GM18508 (cell line): ENCODE results near the gene CLEC1B.
"Not testable (repeated sequence)": the region's sequence is repeated elsewhere in the genome, so short reads cannot be mapped to it uniquely, and the experiment has no call there.

Source experiments
- ATAC-seq: cut with Tn5 transposase; IDR thresholded peaks from one replicate; pipeline ENCODE4 v1.9.1; 2021; ENCODE audit warnings: moderate number of reproducible peaks; ENCODE audit not compliant: insufficient read depth, unreplicated experiment

CLEC1B gene

GRCh38 chr12:9999016-9999415, at the start of gene CLEC1B:
CLEC1B (minus strand) TSS chr12:9999121; CDS start chr12:9999100, 21 bp downstream.
- no peak for ATAC-seq

GRCh38 chr12:10048526-10048925, 49.6 kb upstream of the CLEC1B start:
- ATAC-seq, result no peak

- no peak for ATAC-seq
These were observed 43.2 kb upstream of the CLEC1B start for GRCh38 chr12:10042167-10042566.

GRCh38 chr12:10033783-10034545, 35.0 kb upstream of the CLEC1B start:
- ATAC-seq, result no peak

- no peak for ATAC-seq
These were observed 32.9 kb upstream of the CLEC1B start for GRCh38 chr12:10031771-10032175.

GRCh38 chr12:10031321-10031720, 32.4 kb upstream of the CLEC1B start:
- ATAC-seq, result no peak

GRCh38 chr12:10030446-10030845, 31.5 kb upstream of the CLEC1B start, which contains the start of gene CLEC9A:
CLEC9A (plus strand) TSS chr12:10030682; CDS start chr12:10052688, 22,006 bp downstream.
- ATAC-seq, result no peak

GRCh38 chr12:10027721-10028120, 28.8 kb upstream of the CLEC1B start:
- ATAC-seq, result no peak

- no peak for ATAC-seq
These were observed 28.4 kb upstream of the CLEC1B start for GRCh38 chr12:10027311-10027710.

GRCh38 chr12:10026666-10027065, 27.7 kb upstream of the CLEC1B start:
- not testable (repeated sequence) for ATAC-seq

GRCh38 chr12:10025236-10025635, 26.3 kb upstream of the CLEC1B start:
- no peak for ATAC-seq

- ATAC-seq, result no peak
These were observed 22.4 kb upstream of the CLEC1B start for GRCh38 chr12:10021342-10021741.

GRCh38 chr12:10018386-10018785, 19.5 kb upstream of the CLEC1B start:
- ATAC-seq, result no peak

GRCh38 chr12:10016881-10017280, 18.0 kb upstream of the CLEC1B start:
- no peak for ATAC-seq

GRCh38 chr12:10015450-10015849, 16.5 kb upstream of the CLEC1B start:
- ATAC-seq, result no peak

GRCh38 chr12:10012630-10013330, 13.9 kb upstream of the CLEC1B start:
- ATAC-seq, result no peak

GRCh38 chr12:10001171-10001776, 2.4 kb upstream of the CLEC1B start:
- no peak for ATAC-seq

- no peak for ATAC-seq
These were observed 6.6 kb downstream of the CLEC1B start for GRCh38 chr12:9992296-9992695.

GRCh38 chr12:9991876-9992275, 7.0 kb downstream of the CLEC1B start:
- ATAC-seq, result no peak

GRCh38 chr12:9980126-9980525, 18.8 kb downstream of the CLEC1B start:
- ATAC-seq, result no peak

GRCh38 chr12:9977916-9978315, 21.0 kb downstream of the CLEC1B start:
- no peak for ATAC-seq
